Stimulated activated naive CD4-positive, alpha-beta T cell (primary cell): ENCODE measurements around the gene NRIP1.
"Not testable (repeated sequence)": the region's sequence is repeated elsewhere in the genome, so short reads cannot be mapped to it uniquely, and the experiment has no call there.

Experiments used
- DNase-seq, 6 experiments: peaks; one replicate each; lab custom pipeline; 2025; lab: John Stamatoyannopoulos, UW

NRIP1 gene

GRCh38 chr21:15039607-15040299 lies 25.0 kb downstream of the NRIP1 start:
- no peak for DNase-seq

- no peak for DNase-seq
Observed at GRCh38 chr21:15037900-15038293, 26.9 kb downstream of the NRIP1 start.

GRCh38 chr21:15037095-15037899 lies 27.5 kb downstream of the NRIP1 start:
- DNase-seq, result no peak

- DNase-seq, result no peak
Observed at GRCh38 chr21:15036189-15036588, 28.6 kb downstream of the NRIP1 start.

- no peak for DNase-seq
Observed at GRCh38 chr21:15034126-15034853, 30.5 kb downstream of the NRIP1 start.

- no peak for DNase-seq
Observed at GRCh38 chr21:15031790-15032357, 32.9 kb downstream of the NRIP1 start.

GRCh38 chr21:15031362-15031761 lies 33.4 kb downstream of the NRIP1 start:
- not testable (repeated sequence) for DNase-seq

- DNase-seq, result not testable (repeated sequence)
Observed at GRCh38 chr21:15030861-15031260, 33.9 kb downstream of the NRIP1 start.

GRCh38 chr21:15029077-15029476 lies 35.7 kb downstream of the NRIP1 start:
- no peak for DNase-seq

GRCh38 chr21:15028186-15028585 lies 36.6 kb downstream of the NRIP1 start:
- DNase-seq, result no peak

GRCh38 chr21:15027056-15027455 lies 37.7 kb downstream of the NRIP1 start:
- DNase-seq, result no peak

GRCh38 chr21:15026370-15026769 lies 38.4 kb downstream of the NRIP1 start:
- DNase-seq, result no peak

- DNase-seq, result no peak
Observed at GRCh38 chr21:15023776-15024175, 41.0 kb downstream of the NRIP1 start.

- no peak for DNase-seq
Observed at GRCh38 chr21:15022608-15023261, 42.1 kb downstream of the NRIP1 start.

GRCh38 chr21:15020797-15021196 lies 44.0 kb downstream of the NRIP1 start:
- no peak for DNase-seq

GRCh38 chr21:15018382-15018781 lies 46.4 kb downstream of the NRIP1 start:
- no peak for DNase-seq

GRCh38 chr21:15015622-15016471 lies 49.0 kb downstream of the NRIP1 start:
- DNase-seq, result no peak

GRCh38 chr21:15014221-15014620 lies 50.6 kb downstream of the NRIP1 start:
- no peak for DNase-seq

GRCh38 chr21:15011967-15012366 lies 52.8 kb downstream of the NRIP1 start:
- DNase-seq, result no peak

GRCh38 chr21:15010645-15011044 lies 54.2 kb downstream of the NRIP1 start:
- DNase-seq, result no peak

GRCh38 chr21:15009837-15010363 lies 54.9 kb downstream of the NRIP1 start:
- DNase-seq, result no peak
